Right ventricle myocardium superior (tissue), 1 donor: ENCODE results near the gene UPK2. TPM values are rescaled to one million over a fixed set of nuclear protein-coding genes. Genes with fewer than 3 reads are reported as not detected.
"Not testable (repeated sequence)": the region's sequence is repeated elsewhere in the genome, so short reads cannot be mapped to it uniquely, and the experiment has no call there.

Source experiments
- ATAC-seq: fragments of 200-7000 bp; cut with Tn5 transposase; one replicate; pipeline ENCODE4 v1.9.1; 2020; ENCODE audit warnings: mild to moderate bottlenecking; ENCODE audit not compliant: poor library complexity
- DNase-seq: peaks from one replicate; pipeline ENCODE4 v3.0.0-alpha.2; 2020
- intact Hi-C: fragments of 100-400 bp; cut with DNase I; formaldehyde crosslinking; loops from one replicate; pipeline ENCODE4 v1.11.2; 2022
- total RNA-seq: library from RNA; stranded (reverse); fragmentation: NEBNext Ultra II Directional; extraction: Animal tissue kit (Norgen Biotek cat#: 25700); gene quantifications from one replicate; pipeline ENCODE4 v1.2.1, GENCODE V29; 2021
- donor health status: DM: no; HTN: yes; CAD: no; lungs with severe emphysema.

Gene UPK2
- total RNA-seq, 1 donor from 2014 or later: not detected

GRCh38 chr11:118929501-118930093 lies 26.5 kb upstream of the UPK2 start:
- DNase-seq (peak; percentile 87), ATAC-seq (peak; percentile 59)
- intact Hi-C loops: loop anchor here (1.0 kb wide), 1 partner anchor 23 kb away; no protein-coding TSS in a partner anchor

- intact Hi-C loops: no loop called here
- DNase-seq: peak; percentile 85
Observed at GRCh38 chr11:118930094-118930712, 25.9 kb upstream of the UPK2 start.

DNA sequence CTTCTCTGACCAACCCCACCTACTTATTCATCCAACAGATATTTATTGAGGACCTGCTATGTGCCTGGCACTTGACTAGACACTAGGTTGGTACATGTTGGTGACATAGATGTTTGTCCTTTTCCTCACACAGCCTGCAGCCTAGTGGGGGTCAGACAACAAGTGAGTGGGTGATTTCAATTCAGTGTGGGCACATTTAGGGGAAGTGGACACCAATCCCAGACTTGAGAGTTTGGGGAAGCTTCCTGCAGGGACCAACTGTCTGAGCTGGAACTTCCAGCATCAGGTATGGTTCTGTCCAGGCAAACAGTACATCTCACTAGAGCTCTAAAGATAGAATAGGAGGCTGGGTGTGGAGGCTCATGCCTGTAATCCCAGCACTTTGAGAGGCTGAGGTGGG lies 24.5 kb upstream of the UPK2 start:
- ATAC-seq: no peak
- no peak for DNase-seq
- intact Hi-C loops: no loop called here

More at GRCh38 chr11:118930094-118930712, 25.9 kb upstream of the UPK2 start:
- peak; percentile 28 for ATAC-seq

- ATAC-seq (peak; percentile 29), DNase-seq (peak; percentile 60)
- intact Hi-C loops: no loop called here
Observed at GRCh38 chr11:118933486-118933885, 22.6 kb upstream of the UPK2 start.

- intact Hi-C loops: no loop called here
- DNase-seq (no peak), ATAC-seq (no peak)
Observed at GRCh38 chr11:118935376-118935775, 20.7 kb upstream of the UPK2 start.

DNA sequence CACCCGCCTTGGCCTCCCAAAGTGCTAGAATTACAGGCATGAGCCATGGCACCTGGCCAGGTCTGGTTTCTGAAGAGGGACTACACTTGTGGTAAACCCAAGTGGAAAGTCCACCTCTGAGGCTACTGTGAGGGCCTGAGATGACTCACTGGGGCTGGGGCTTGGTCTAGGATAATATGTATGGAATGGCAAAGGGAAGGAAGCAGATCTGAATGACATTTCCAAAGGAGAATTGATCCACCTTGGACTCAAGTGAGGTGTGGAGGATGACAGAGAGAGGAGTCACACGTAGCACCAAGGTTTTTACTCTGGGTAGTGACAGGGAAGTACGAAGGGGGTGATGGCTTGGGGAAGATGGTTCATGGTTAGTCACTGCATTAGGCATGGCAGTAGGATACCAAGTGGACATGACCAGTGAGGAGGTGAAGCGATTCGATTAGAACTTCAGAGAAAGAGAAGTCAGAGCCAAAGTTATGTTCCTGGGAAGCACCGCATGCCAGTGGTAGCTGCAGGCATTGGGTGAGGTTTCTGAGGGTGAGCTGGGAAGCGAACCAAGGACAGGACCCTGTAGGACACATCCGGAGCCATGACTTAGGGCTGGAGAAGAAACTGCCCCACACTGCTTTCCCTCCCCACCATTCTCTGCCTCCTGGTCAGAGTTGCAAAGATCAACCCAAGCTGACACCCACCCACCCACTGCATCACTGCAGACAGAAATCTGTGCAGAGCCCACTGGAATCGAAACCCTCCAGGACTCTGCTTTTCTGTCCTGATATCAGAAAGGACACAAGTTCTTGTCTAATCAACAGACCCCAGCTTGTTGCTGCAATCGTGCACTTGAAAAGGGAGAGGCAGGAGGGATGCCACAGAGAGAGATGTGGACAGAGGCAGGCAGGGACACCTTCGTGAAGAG lies 17.4 kb upstream of the UPK2 start:
- intact Hi-C loops: no loop called here
- no peak for ATAC-seq
- DNase-seq: no peak

DNA sequence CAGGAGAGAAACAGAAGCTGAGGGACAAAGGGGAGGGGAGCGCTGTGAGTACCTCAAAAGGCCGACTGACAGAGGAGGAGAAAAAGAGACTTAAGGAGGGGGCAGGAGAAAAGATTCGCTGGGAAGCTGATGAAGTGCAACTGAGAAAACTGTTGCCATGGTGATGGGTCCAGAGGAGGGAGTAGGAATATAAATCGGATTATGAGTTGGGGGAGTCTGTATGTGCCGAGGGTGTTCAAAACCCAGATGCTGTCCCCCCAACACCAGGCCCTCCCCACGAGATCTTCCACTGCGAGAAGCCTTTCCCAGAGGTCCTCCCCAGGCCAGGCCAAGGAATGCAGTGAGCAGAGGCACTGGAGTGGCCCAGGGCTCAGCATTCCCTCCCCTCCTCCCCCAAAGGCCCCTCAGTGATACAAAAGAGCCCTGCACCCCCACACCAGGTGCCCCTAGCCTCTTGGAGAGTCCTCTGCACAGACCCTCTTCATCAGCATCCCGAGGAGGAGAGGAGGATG lies 16.6 kb upstream of the UPK2 start:
- ATAC-seq (no peak), DNase-seq (no peak)
- intact Hi-C loops: no loop called here

GRCh38 chr11:118939953-118940598 lies 16.0 kb upstream of the UPK2 start:
- no peak for ATAC-seq
- no peak for DNase-seq
- intact Hi-C loops: no loop called here

DNA sequence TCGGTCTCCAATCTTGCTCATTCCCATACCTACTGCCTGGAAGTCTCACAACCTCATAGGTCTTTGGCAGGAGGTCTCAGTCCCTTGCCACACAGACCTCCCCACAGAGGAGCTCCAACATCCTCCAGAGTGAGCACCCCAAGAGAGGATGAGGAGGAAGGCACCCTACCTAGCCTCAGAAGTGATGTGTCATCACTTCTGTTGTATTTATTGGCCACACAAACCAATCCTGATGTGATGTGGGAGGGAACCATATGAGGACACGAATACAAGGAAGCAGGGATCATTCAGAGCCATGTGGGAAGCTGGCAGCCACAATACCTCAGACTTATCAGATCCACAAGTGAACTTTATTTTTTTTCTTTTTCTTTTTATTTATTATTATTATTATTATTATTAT lies 9.0 kb upstream of the UPK2 start:
- ATAC-seq (no peak), DNase-seq (no peak)
- intact Hi-C loops: no loop called here

DNA sequence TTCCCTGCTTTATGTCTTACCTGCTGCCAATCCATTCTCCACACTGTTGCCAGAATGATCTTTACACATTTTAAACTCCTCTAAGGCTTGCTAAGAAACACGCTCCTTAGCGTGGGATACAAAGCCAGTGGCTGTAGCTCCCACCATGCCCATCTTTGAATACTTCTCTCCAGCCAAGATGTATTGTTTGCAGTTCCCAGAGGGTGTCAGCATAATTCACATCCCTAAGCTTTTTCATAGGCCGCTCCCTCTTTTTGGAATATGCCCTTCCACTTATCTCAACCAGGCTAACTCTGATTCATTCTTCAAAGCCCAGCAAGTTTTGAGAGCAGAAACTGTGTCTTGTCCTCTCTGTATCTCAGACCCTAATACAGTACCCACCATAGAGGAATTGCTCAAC lies 8.1 kb upstream of the UPK2 start:
- ATAC-seq (no peak), DNase-seq (no peak)
- intact Hi-C loops: no loop called here

- DNase-seq (no peak), ATAC-seq (no peak)
- intact Hi-C loops: no loop called here
Observed at GRCh38 chr11:118953265-118953664, 2.8 kb upstream of the UPK2 start.

GRCh38 chr11:118953976-118954375 lies 2.1 kb upstream of the UPK2 start:
- DNase-seq, ATAC-seq, intact Hi-C loops: not testable (repeated sequence)

DNA sequence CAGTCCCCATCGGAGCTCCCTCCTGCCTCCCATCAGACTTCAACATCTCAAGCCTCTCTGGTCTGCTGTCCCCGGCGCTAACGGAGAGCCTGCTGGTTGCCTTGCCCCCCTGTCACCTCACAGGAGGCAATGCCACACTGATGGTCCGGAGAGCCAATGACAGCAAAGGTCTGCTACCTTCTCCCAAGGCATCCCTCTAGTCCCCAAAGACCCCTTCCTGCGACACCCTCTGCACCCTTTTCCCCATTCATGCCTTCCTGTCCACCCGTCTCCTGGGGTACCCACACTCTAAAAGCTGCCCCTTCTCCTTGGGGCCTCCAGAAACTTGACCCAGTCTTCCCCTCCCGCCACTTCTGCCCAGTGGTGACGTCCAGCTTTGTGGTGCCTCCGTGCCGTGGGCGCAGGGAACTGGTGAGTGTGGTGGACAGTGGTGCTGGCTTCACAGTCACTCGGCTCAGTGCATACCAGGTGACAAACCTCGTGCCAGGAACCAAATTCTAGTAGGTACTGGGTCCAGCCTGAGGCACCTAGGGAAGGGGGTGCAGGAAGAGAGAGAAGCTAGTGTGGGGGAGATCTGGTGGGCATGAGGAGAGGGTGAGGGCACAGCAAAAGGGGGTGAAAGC lies 860 bp downstream of the UPK2 start:
- ATAC-seq (no peak), DNase-seq (no peak)
- intact Hi-C loops: loop anchor here (2.0 to 5.0 kb wide), 2 partner anchors 50 to 265 kb away; no protein-coding TSS in a partner anchor

DNA sequence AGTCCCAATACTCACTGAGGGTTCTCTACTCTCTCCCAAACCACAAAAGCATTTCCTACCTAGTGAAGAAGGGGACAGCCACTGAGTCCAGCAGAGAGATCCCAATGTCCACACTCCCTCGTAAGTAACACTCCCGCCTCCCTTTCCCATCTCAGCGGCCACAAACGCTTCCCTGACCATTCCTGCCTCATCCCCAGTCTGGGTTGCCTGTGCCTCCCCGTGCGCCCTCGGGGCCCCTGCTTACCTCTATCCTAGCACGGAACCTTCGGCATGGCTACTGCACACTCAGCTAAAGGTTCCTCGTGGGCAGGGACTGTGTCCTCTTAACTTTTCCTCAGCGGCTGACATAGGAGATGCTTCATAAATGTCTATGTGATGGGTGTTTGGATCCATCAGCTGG lies 1.5 kb downstream of the UPK2 start:
- intact Hi-C loops: loop anchor here (2.0 to 5.0 kb wide), 2 partner anchors 51 to 265 kb away; no protein-coding TSS in a partner anchor
- no peak for DNase-seq
- no peak for ATAC-seq

- intact Hi-C loops: loop anchor here (2.0 to 5.0 kb wide), 2 partner anchors 51 to 266 kb away; no protein-coding TSS in a partner anchor
- DNase-seq (no peak), ATAC-seq (no peak)
Observed at GRCh38 chr11:118957968-118958367, 1.9 kb downstream of the UPK2 start.

DNA sequence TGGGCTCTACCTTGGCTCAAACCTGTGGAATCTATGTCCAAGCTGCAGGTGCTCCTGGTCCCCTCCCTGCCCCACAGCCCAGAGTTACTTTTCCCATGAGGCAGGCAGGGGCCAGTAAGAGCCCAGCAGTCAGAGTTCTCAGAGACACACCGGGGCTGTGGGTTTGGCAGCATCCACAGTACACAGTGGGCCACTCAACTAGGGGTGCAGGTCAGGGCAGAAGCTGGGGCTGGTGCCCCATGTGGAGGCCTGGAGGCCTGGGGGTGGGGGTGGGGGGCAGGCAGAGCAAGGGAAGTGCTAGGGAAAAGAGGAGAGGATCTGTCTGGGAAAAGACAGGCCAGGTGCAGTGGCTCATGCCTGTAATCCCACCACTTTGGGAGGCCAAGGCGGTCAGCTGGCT lies 2.5 kb downstream of the UPK2 start:
- intact Hi-C loops: loop anchor here (5.0 kb wide), 1 partner anchor 266 kb away; no protein-coding TSS in a partner anchor

GRCh38 chr11:118961189-118961588 lies 5.1 kb downstream of the UPK2 start:
- intact Hi-C loops: no loop called here
- ATAC-seq: no peak
- DNase-seq: no peak

More for the DNA sequence above, 2.5 kb downstream of the UPK2 start:
- DNase-seq (no peak), ATAC-seq (no peak)

DNA sequence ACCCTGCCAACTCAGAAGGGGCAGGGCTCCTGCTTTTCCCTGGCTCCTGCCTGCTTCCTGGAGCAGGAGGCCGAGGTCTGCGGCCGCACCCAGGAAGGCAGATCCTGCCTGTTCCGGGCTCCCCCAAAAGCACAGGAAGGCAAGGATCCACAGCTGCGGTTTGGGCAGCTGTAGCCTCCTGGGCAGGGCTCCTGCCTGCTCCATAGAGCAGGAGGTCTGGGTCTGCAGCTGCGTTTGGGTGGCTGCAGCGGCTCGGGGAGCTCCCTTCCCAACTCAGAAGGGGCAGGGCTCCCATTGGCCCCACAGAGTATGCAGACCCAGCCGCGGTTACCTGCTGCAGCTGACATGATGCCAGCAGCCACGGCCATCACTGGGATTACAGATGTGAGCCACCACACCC lies 5.5 kb downstream of the UPK2 start:
- intact Hi-C loops: no loop called here
- ATAC-seq (no peak), DNase-seq (no peak)
